Neural cell (in vitro differentiated cells): ENCODE results near the gene CD164. TPM values are rescaled to one million over a fixed set of nuclear protein-coding genes. Genes with fewer than 3 reads are reported as not detected.

ENCODE experiments used
- H2AFZ ChIP-seq: fragments of 200-600, 300-800 bp; sonication (generic), shearing (Covaris generic); 2 replicates; pipeline ENCODE4 v1.6.0; 2014; ENCODE audit warnings: low read depth, mild to moderate bottlenecking, antibody characterized with exemption, low read length, moderate library complexity
- H3F3A ChIP-seq: fragments of 200-600 bp; shearing (Covaris generic); 2 replicates; pipeline ENCODE4 v1.6.1; 2016; ENCODE audit warnings: mild to moderate bottlenecking, moderate library complexity, mixed read lengths, antibody characterized with exemption, low read length; ENCODE audit not compliant: insufficient read depth, poor library complexity, severe bottlenecking
- H3K27ac ChIP-seq: fragments of 200-600, 300-800 bp; sonication (generic), shearing (Covaris generic); 2 replicates; pipeline ENCODE4 v1.5.1; 2014; ENCODE audit warnings: mild to moderate bottlenecking, low read length, moderate library complexity
- H3K27me3 ChIP-seq: fragments of 300-800, 200-600 bp; sonication (generic), shearing (Covaris generic); 2 replicates; pipeline ENCODE4 v1.6.0; 2014; ENCODE audit warnings: mild to moderate bottlenecking, low read depth, low read length, moderate library complexity; ENCODE audit not compliant: insufficient read depth
- H3K36me3 ChIP-seq: fragments of 300-800, 200-600 bp; sonication (generic), shearing (Covaris generic); 2 replicates; pipeline ENCODE4 v1.5.1; 2014; ENCODE audit warnings: mild to moderate bottlenecking, antibody characterized with exemption, low read length, moderate library complexity; ENCODE audit not compliant: insufficient read depth
- H3K4me2 ChIP-seq: fragments of 300-800, 200-600 bp; sonication (generic), shearing (Covaris generic); 2 replicates; pipeline ENCODE4 v1.6.0; 2014; ENCODE audit warnings: mild to moderate bottlenecking, low read length
- H3K4me3 ChIP-seq: fragments of 300-800, 200-600 bp; sonication (generic), shearing (Covaris generic); 2 replicates; pipeline ENCODE4 v1.5.1; 2014; ENCODE audit warnings: mild to moderate bottlenecking, low read length, moderate library complexity
- H3K79me2 ChIP-seq: fragments of 200-600 bp; shearing (Covaris generic); replicated peaks from 2 replicates; pipeline ENCODE4 v1.6.0; 2014; ENCODE audit warnings: mild to moderate bottlenecking, low read length, moderate library complexity; ENCODE audit not compliant: insufficient read depth
- H3K9ac ChIP-seq: fragments of 300-800, 200-600 bp; sonication (generic), shearing (Covaris generic); 2 replicates; pipeline ENCODE4 v1.6.1; 2016; ENCODE audit warnings: mild to moderate bottlenecking, low read length, mixed read lengths
- H3K9me2 ChIP-seq: fragments of 200-600 bp; shearing (Covaris generic); 2 replicates; pipeline ENCODE4 v1.6.1; 2016; ENCODE audit warnings: mild to moderate bottlenecking, low read length, mixed read lengths; ENCODE audit not compliant: insufficient read depth
- H3K9me3 ChIP-seq: fragments of 200-600, 300-800 bp; sonication (generic), shearing (Covaris generic); 2 replicates; pipeline ENCODE4 v1.6.1; 2016; ENCODE audit warnings: mild to moderate bottlenecking, mixed run types, low read length, moderate library complexity, mixed read lengths
- H4K20me1 ChIP-seq: fragments of 200-600 bp; shearing (Covaris generic); 2 replicates; pipeline ENCODE4 v1.6.1; 2016; ENCODE audit warnings: mild to moderate bottlenecking, mixed run types; ENCODE audit not compliant: insufficient read depth
- EP300 ChIP-seq: fragments of 450-650 bp; conservative IDR thresholded peaks from 2 replicates; pipeline ENCODE4 v1.6.1; 2014; ENCODE audit warnings: antibody characterized with exemption, mild to moderate bottlenecking, moderate library complexity; ENCODE audit not compliant: poor library complexity, severe bottlenecking
- EZH2 ChIP-seq: fragments of 200-600, 300-800 bp; shearing (Covaris generic), sonication (generic); IDR thresholded peaks from 2 replicates; pipeline ENCODE4 v1.6.1; 2014; ENCODE audit warnings: antibody characterized with exemption, low read length, borderline replicate concordance, mild to moderate bottlenecking; ENCODE audit not compliant: insufficient read depth, poor library complexity, severe bottlenecking
- POLR2AphosphoS5 ChIP-seq: IDR thresholded peaks from 2 replicates; pipeline ENCODE4 v1.6.1; 2012
- REST ChIP-seq: IDR thresholded peaks from 2 replicates; pipeline ENCODE4 v1.6.1; 2012; ENCODE audit warnings: borderline replicate concordance
- SMC3 ChIP-seq: fragments of 450-650 bp; conservative IDR thresholded peaks from 2 replicates; pipeline ENCODE4 v1.6.1; 2014; ENCODE audit warnings: antibody characterized with exemption, mild to moderate bottlenecking, moderate library complexity; ENCODE audit not compliant: poor library complexity
- polyA plus RNA-seq: library from polyadenylated mRNA; depleted of rRNA; stranded (reverse); fragments of >200 nt; gene quantifications from 2 replicates; pipeline ENCODE4 v1.2.3, GENCODE V29; 2014
- TF ChIP-seq, protein P1 (sequence below): fragments of 450-650 bp; IDR thresholded peaks from 2 replicates; pipeline ENCODE4 v1.5.1; 2014; ENCODE audit warnings: antibody characterized with exemption, mild to moderate bottlenecking, moderate library complexity; ENCODE audit not compliant: poor library complexity, severe bottlenecking

CD164 gene
- polyA plus RNA-seq, 1 donor from 2014 or later, result 42.6 TPM

GRCh38 chr6:109342911-109343310 lies 39.4 kb downstream of the CD164 start:
- Histone ChIP-seq H3F3A (no peaks in the 10 kb centered on the region), H3K27me3 (no peaks in the 10 kb centered on the region), H3K27ac (no peak overlapping the region)

DNA sequence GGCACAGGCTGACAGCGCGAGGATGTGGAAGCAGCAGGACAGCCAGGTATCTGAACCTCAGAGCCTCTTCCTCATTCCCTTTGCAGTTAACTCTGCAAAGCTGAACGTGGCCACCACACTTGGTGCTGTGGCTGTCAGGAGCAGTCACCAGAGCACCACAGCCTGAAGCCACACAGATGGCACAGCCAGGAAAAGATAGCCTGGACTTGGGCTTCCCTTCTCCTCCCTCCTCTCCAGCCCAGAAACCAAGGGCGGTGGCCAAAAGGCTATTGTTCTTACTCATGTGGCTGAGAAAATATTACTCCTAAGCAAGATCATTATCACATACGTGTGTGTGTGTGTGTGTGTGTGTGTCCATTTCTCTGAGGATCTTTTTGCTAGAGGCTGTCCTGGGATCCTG lies 39.8 kb downstream of the CD164 start:
- Histone ChIP-seq H3K9me2 (no peaks in the 10 kb centered on the region), H3K4me3 (no peak overlapping the region), H3F3A (no peaks in the 10 kb centered on the region), H3K27ac (no peak overlapping the region), H3K79me2 (no peaks in the 10 kb centered on the region), H4K20me1 (no peaks in the 10 kb centered on the region), H3K9ac (no peak overlapping the region), H3K27me3 (no peaks in the 10 kb centered on the region), H3K36me3 (no peaks in the 10 kb centered on the region), H3K4me2 (no peak overlapping the region), H3K9me3 (no peaks in the 10 kb centered on the region), H2AFZ (no peak overlapping the region)
- TF ChIP-seq POLR2AphosphoS5, result no peak
- TF ChIP-seq, protein P1, sequence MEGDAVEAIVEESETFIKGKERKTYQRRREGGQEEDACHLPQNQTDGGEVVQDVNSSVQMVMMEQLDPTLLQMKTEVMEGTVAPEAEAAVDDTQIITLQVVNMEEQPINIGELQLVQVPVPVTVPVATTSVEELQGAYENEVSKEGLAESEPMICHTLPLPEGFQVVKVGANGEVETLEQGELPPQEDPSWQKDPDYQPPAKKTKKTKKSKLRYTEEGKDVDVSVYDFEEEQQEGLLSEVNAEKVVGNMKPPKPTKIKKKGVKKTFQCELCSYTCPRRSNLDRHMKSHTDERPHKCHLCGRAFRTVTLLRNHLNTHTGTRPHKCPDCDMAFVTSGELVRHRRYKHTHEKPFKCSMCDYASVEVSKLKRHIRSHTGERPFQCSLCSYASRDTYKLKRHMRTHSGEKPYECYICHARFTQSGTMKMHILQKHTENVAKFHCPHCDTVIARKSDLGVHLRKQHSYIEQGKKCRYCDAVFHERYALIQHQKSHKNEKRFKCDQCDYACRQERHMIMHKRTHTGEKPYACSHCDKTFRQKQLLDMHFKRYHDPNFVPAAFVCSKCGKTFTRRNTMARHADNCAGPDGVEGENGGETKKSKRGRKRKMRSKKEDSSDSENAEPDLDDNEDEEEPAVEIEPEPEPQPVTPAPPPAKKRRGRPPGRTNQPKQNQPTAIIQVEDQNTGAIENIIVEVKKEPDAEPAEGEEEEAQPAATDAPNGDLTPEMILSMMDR, result no peak
- no peak for TF ChIP-seq SMC3
- no peak for TF ChIP-seq EZH2
- TF ChIP-seq EP300, result no peak

More at GRCh38 chr6:109342911-109343310, 39.4 kb downstream of the CD164 start:
- H3K9ac ChIP-seq, result no peak overlapping the region
- H3K9me3 ChIP-seq, result no peaks in the 10 kb centered on the region
- H3K9me2 ChIP-seq, result no peaks in the 10 kb centered on the region
- H3K4me3 ChIP-seq, result no peak overlapping the region
- H3K36me3 ChIP-seq, result no peaks in the 10 kb centered on the region
- no peaks in the 10 kb centered on the region for H4K20me1 ChIP-seq
- H2AFZ ChIP-seq, result no peak overlapping the region
- no peak for TF ChIP-seq REST
- H3K79me2 ChIP-seq, result no peaks in the 10 kb centered on the region
- H3K4me2 ChIP-seq, result no peak overlapping the region

DNA sequence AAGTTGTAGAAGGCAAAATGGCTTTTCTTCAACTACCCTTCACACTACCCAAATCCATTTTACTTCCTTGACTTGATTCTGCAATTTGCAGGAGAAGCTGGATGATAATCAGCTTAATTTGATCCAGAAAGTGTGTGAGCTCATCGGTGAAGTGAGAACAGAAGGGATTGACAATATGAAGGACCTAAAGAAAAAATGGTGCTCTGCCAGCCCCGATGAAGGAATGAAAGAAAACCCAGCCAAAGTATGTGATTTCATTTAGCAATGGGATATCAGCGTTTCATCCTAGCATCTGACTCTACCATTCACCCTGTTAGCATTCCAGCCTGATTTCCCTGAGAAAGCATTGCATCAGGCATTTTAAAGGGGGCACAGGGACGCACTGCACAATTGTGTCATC lies 41.5 kb downstream of the CD164 start:
- no peaks in the 10 kb centered on the region for H3K36me3 ChIP-seq
- no peak overlapping the region for H3K4me3 ChIP-seq
- H3K9me2 ChIP-seq, result no peaks in the 10 kb centered on the region
- H3K4me2 ChIP-seq, result no peak overlapping the region
- H3K79me2 ChIP-seq, result no peaks in the 10 kb centered on the region
- H2AFZ ChIP-seq, result no peak overlapping the region
- H3K9me3 ChIP-seq, result no peaks in the 10 kb centered on the region
- no peaks in the 10 kb centered on the region for H3K27me3 ChIP-seq
- TF ChIP-seq EZH2 (no peak), POLR2AphosphoS5 (no peak), REST (no peak)
- H3K27ac ChIP-seq, result no peak overlapping the region
- no peaks in the 10 kb centered on the region for H3F3A ChIP-seq
- no peak overlapping the region for H3K9ac ChIP-seq
- H4K20me1 ChIP-seq, result no peaks in the 10 kb centered on the region
